Uterus (tissue), 2 donors: ENCODE results near the gene TMED3.

ENCODE experiments used
- POLR2A ChIP-seq, 2 donors: fragments of 450-650 bp; IDR thresholded peaks; one replicate each; pipeline ENCODE4 v1.6.1; 2016; ENCODE audit warnings: antibody characterized with exemption in 2 of 2, mild to moderate bottlenecking in 1 of 2, moderate library complexity in 1 of 2
- TF ChIP-seq, protein P1 (sequence below), 4 experiments: fragments of 200-600 bp in 2 of 4; fragments of 450-650 bp in 2 of 4; sonication (generic) in 2 of 4; IDR thresholded peaks; one replicate each; pipeline ENCODE4 v1.5.1; 2016 to 2019; ENCODE audit warnings: antibody characterized with exemption in 4 of 4, mild to moderate bottlenecking in 2 of 4, moderate library complexity in 1 of 4

DNA sequence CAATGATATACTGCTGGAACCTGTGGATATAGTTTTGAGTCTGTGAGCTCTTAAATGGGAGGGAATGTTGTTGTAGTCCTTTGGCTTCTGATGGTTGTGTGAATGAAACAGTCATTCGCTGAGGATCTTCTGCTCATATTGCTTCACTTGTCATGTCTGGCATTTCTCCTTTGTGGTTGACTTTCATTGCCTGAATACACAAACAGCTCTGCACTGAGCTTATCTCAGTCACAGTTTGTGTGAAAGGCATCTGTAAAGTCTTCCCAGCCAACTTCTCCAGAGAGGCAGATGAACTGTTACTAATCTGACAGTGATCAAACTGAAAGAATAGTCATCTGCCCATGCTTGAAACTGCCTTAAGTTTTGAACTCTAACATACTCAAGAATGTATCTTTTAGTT, 59.8 kb downstream of the TMED3 start:
- TF ChIP-seq, protein P1, sequence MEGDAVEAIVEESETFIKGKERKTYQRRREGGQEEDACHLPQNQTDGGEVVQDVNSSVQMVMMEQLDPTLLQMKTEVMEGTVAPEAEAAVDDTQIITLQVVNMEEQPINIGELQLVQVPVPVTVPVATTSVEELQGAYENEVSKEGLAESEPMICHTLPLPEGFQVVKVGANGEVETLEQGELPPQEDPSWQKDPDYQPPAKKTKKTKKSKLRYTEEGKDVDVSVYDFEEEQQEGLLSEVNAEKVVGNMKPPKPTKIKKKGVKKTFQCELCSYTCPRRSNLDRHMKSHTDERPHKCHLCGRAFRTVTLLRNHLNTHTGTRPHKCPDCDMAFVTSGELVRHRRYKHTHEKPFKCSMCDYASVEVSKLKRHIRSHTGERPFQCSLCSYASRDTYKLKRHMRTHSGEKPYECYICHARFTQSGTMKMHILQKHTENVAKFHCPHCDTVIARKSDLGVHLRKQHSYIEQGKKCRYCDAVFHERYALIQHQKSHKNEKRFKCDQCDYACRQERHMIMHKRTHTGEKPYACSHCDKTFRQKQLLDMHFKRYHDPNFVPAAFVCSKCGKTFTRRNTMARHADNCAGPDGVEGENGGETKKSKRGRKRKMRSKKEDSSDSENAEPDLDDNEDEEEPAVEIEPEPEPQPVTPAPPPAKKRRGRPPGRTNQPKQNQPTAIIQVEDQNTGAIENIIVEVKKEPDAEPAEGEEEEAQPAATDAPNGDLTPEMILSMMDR (IDR thresholded peaks at IDR 0.05): no peak
- no peak for TF ChIP-seq POLR2A (IDR thresholded peaks at IDR 0.05)
